Calu3 (cell line): Measurements from ENCODE around the gene TEF. TPM values are rescaled to one million over a fixed set of nuclear protein-coding genes. Genes with fewer than 3 reads are reported as not detected.

Source experiments
- BruUV-seq: library from RNA; stranded (reverse); fragments of 400-500 nt; replicated peaks from 2 replicates; lab custom pipeline; 2021; lab: Mats Ljungman, UMichigan
- CTCF ChIA-PET: fragments of 300-600 bp; sonication (Branson Sonifier 250); formaldehyde crosslinking; loops from one replicate; lab custom pipeline; 2022; ENCODE audit warnings: antibody characterized with exemption; lab: Charles Lee
- DNase-seq: peaks from one replicate; pipeline ENCODE4 v3.0.0; 2022
- H3K27ac Mint-ChIP-seq: one replicate; pipeline ENCODE4 v1.8.0; 2022; ENCODE audit warnings: mixed read lengths; ENCODE audit not compliant: unreplicated experiment
- H3K27me3 Mint-ChIP-seq: one replicate; pipeline ENCODE4 v1.8.0; 2022; ENCODE audit warnings: mixed read lengths; ENCODE audit not compliant: unreplicated experiment
- H3K36me3 Mint-ChIP-seq: one replicate; pipeline ENCODE4 v1.8.0; 2022; ENCODE audit warnings: mild to moderate bottlenecking, moderate library complexity, mixed read lengths; ENCODE audit not compliant: insufficient read depth, unreplicated experiment
- H3K4me1 Mint-ChIP-seq: one replicate; pipeline ENCODE4 v1.8.0; 2022; ENCODE audit warnings: mild to moderate bottlenecking, low read depth, mixed read lengths; ENCODE audit not compliant: unreplicated experiment
- H3K4me3 Mint-ChIP-seq: one replicate; pipeline ENCODE4 v1.8.0; 2022; ENCODE audit warnings: mild to moderate bottlenecking, low read depth, moderate library complexity, mixed read lengths; ENCODE audit not compliant: unreplicated experiment
- H3K9me3 Mint-ChIP-seq: one replicate; pipeline ENCODE4 v1.8.0; 2022; ENCODE audit warnings: low read depth, mixed read lengths; ENCODE audit not compliant: unreplicated experiment
- intact Hi-C: fragments of 100-400 bp; cut with micrococcal nuclease; formaldehyde crosslinking; loops from one replicate; pipeline ENCODE4 v1.10.0; 2022; ENCODE audit not compliant: unreplicated experiment
- total RNA-seq: library from RNA; stranded (reverse); gene quantifications from 2 replicates; pipeline ENCODE4 v1.2.3, GENCODE V29; 2022
- TF ChIP-seq, protein P1 (sequence below): fragments of 200-600 bp; IDR thresholded peaks from one replicate; pipeline ENCODE4 v1.8.0; 2022; ENCODE audit warnings: antibody characterized with exemption; ENCODE audit not compliant: unreplicated experiment

The TEF gene
- total RNA-seq, 1 experiment from 2014 or later, result 6.3 TPM

DNA sequence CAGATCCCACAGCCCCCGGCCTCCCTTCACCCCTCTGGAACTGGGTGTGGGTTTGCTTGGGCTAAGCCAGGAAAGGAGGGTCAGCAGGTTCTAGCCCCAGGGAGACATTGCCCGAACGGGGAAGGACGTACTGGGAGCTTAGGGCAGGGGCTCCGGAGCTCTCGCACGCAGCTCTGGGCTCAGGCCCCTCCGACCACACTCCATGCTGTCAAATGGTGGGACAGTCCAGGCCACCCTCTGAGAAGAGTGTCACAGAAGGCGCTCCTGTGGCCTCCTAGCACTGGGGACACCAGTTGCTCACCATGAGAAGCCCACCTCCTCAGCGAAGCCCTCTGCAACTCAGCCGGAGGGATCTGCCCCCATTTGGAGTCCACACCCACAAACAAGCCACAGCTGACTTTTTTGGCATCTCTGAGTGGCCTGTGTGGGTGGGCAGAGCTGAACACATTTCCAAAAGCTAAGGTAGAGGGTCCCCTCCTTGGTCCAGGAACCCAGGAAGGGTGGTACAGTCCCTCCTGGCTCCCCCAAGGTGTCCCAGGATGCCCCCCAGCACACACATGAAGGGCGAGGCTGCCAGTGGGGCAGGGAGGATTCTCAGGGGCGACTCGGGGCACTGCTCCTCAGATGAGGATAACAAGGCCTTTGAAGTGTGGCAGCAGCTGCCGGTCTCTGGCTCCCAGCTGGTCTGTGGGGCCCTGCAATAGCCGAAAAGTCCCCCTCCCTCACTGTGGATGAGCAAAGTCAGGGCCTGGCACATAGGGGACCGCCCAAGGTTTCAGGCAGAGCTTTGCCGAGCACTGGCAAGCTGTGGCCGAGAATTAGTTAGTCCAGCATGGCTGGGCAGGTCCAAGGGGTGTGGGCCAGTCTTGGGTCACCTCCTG, 13.0 kb upstream of the TEF start:
- DNase-seq, result no peak
- TF ChIP-seq, protein P1, sequence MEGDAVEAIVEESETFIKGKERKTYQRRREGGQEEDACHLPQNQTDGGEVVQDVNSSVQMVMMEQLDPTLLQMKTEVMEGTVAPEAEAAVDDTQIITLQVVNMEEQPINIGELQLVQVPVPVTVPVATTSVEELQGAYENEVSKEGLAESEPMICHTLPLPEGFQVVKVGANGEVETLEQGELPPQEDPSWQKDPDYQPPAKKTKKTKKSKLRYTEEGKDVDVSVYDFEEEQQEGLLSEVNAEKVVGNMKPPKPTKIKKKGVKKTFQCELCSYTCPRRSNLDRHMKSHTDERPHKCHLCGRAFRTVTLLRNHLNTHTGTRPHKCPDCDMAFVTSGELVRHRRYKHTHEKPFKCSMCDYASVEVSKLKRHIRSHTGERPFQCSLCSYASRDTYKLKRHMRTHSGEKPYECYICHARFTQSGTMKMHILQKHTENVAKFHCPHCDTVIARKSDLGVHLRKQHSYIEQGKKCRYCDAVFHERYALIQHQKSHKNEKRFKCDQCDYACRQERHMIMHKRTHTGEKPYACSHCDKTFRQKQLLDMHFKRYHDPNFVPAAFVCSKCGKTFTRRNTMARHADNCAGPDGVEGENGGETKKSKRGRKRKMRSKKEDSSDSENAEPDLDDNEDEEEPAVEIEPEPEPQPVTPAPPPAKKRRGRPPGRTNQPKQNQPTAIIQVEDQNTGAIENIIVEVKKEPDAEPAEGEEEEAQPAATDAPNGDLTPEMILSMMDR, result no peak
- CTCF ChIA-PET, result no interaction called here
- Mint-ChIP-seq H3K36me3 (peaks cover 11% of the 10 kb centered on the region), H3K4me3 (no peak overlapping the region), H3K9me3 (no peaks in the 10 kb centered on the region), H3K27ac (no peak overlapping the region), H3K4me1 (peaks cover 16% of the 10 kb centered on the region), H3K27me3 (peaks cover 31% of the 10 kb centered on the region)
- intact Hi-C loops, result no loop called here
- BruUV-seq, result no TSS peak

- H3K27ac Mint-ChIP-seq, result no peak overlapping the region
- H3K27me3 Mint-ChIP-seq, result peaks cover 31% of the 10 kb centered on the region
- CTCF ChIA-PET, result no interaction called here
- no peak for DNase-seq
- no peak overlapping the region for H3K4me3 Mint-ChIP-seq
- H3K9me3 Mint-ChIP-seq, result no peaks in the 10 kb centered on the region
- intact Hi-C loops, result no loop called here
- TF ChIP-seq, protein P1, result no peak
- peaks cover 11% of the 10 kb centered on the region for H3K36me3 Mint-ChIP-seq
- H3K4me1 Mint-ChIP-seq, result peaks cover 16% of the 10 kb centered on the region
- BruUV-seq, result no TSS peak
Measured at GRCh38 chr22:41369424-41369745, 12.4 kb upstream of the TEF start.

- CTCF ChIA-PET, result no interaction called here
- no TSS peak for BruUV-seq
- Mint-ChIP-seq H3K36me3 (peaks cover 11% of the 10 kb centered on the region), H3K27me3 (peaks cover 31% of the 10 kb centered on the region), H3K27ac (no peak overlapping the region), H3K9me3 (no peaks in the 10 kb centered on the region), H3K4me1 (peaks cover 16% of the 10 kb centered on the region), H3K4me3 (no peak overlapping the region)
- intact Hi-C loops, result no loop called here
- TF ChIP-seq, protein P1, result no peak
- DNase-seq, result no peak
Measured at GRCh38 chr22:41369837-41370236, 11.9 kb upstream of the TEF start.

DNA sequence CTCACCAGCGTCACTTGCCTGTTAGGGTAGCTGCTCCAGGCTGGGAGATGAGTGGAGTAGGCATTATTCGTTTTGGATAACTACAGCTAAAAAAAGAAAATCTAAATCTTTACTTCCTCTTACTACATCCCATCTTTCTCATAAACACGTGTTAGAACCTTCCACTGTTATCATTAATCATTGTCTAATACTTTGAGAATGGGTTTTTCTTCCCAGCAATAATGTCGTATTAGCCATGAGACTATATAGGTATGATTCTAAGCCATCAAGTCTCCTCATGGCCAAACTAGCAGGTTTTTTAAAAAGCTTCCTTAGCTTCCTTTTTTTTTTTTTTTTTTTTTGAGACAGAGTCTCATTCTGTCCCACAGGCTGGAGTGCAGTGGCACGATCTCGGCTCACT, 3.9 kb upstream of the TEF start:
- Mint-ChIP-seq H3K4me1 (peaks cover 8% of the 10 kb centered on the region), H3K27ac (no peak overlapping the region), H3K27me3 (peaks cover 17% of the 10 kb centered on the region), H3K4me3 (no peak overlapping the region), H3K36me3 (peaks cover 30% of the 10 kb centered on the region), H3K9me3 (no peaks in the 10 kb centered on the region)
- CTCF ChIA-PET, result interaction anchor here (0.7 to 0.8 kb wide), 4 partner anchors 10 to 569 kb away, joined by 3 to 4 read pairs (median 4); no protein-coding TSS in a partner anchor
- no TSS peak for BruUV-seq
- DNase-seq, result no peak
- intact Hi-C loops, result no loop called here
- TF ChIP-seq, protein P1, result no peak
